HG03565 (cell line): ENCODE results near the gene SLC66A2.
"Not testable (repeated sequence)": the region's sequence is repeated elsewhere in the genome, so short reads cannot be mapped to it uniquely, and the experiment has no call there.

Experiments
- ATAC-seq: cut with Tn5 transposase; IDR thresholded peaks from one replicate; pipeline ENCODE4 v1.9.1; 2021; ENCODE audit warnings: mild to moderate bottlenecking, moderate library complexity; ENCODE audit not compliant: unreplicated experiment

The SLC66A2 gene

GRCh38 chr18:79951545-79952455, at the start of gene SLC66A2:
SLC66A2 (minus strand) TSS chr18:79951653; CDS start chr18:79950926, 727 bp downstream.
- peak; percentile 56 for ATAC-seq

DNA sequence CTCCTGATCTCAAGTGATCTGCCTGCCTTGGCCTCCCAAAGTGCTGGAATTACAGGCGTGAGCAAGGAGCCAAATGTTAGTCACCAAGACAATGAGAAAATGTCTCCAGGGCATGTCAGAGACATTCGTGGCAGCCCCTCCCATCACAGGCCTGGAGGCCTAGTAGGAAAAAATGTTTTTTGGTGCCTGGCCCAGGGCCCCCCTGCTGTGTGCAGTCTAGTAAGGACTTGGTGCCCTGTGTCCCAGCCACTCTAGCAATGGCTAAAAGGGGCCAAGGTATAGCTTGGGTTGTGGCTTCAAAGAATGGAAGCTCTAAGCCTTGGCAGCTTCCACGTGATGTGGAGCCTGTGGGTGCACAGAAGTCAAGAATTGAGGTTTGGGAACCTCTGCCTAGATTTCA, 49.4 kb upstream of the SLC66A2 start:
- ATAC-seq = no peak

- not testable (repeated sequence) for ATAC-seq
Observed at GRCh38 chr18:79999701-80000100, 48.2 kb upstream of the SLC66A2 start.

GRCh38 chr18:79991494-79991893, 40.0 kb upstream of the SLC66A2 start:
- no peak for ATAC-seq

DNA sequence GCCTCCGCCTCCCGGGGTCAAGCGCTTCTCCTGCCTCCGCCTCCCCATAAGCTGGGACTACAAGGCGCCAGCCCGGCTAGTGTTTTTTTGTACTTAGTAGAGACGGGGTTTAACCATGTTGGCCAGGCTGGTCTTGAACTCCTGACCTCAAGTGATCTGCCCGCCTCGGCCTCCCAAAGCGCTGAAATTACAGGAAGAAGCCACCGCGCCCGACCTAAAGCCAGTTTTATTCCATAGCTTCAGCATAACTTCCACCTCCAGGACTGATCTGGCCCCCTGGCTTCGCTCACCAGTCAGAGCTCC, 37.7 kb upstream of the SLC66A2 start:
- ATAC-seq = no peak

DNA sequence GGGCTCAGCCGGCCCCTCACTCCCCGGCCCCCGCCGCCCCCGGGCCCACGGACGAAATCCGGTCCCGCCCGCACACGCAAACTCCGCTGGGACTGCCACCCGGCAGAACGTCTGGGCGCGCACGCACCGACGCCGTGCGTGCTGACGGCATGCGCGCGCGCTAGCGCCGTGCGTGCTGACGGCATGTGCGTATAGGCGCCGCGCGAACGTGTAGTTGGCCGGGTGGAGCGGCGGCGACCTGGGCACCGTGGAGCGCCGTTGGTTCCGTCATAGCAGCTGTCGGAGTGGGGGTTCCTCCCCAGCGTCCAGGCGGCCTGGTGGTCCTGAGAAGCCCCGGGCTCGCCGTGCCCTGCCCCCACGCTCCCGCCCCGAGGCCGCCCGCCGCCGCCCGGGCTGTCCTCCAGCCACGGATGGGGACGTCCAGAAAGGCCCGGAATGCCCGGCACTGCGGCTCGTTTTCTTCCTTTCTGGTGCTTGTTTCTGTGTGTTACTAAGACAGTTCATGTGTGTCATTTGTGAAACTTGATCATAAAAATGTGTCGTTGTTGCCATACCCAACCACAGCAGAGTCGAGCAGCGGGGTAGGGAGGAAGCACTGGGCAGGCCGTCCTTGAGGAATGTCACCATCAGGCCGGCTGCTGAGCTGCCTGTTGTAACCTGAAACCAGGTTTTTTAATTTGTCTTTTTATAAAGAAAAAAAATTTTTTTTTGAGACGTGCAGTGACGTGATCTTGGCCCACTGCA, 37.2 kb upstream of the SLC66A2 start, which contains the start of gene TXNL4A:
TXNL4A (minus strand) TSS at position 113 of the 744 bp plus-strand sequence. CDS start 171 bp downstream, outside the sequence.
- ATAC-seq = peak; percentile 92

GRCh38 chr18:79988071-79988450, 36.6 kb upstream of the SLC66A2 start:
- ATAC-seq = peak; percentile 39

- ATAC-seq = no peak
Observed at GRCh38 chr18:79987566-79987965, 36.1 kb upstream of the SLC66A2 start.

DNA sequence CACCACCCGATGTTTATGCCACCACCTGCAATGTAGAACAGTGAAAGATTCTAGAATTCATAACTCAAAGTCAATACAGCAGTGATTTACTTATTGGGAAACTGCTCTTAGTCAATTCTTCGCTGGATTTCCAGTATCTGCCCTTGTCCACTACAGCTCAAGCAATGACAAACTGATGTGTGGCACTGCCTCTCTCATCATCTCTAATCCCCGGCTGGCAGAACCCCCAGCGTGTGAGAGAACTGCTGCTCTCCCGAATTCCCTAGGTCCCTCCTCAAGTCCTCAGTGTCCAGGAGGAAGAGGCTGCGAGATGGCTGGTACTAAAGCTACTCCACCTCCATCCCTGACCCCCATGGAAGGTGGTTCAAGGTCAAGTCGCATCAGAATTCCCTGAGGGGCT, 35.3 kb upstream of the SLC66A2 start:
- no peak for ATAC-seq

DNA sequence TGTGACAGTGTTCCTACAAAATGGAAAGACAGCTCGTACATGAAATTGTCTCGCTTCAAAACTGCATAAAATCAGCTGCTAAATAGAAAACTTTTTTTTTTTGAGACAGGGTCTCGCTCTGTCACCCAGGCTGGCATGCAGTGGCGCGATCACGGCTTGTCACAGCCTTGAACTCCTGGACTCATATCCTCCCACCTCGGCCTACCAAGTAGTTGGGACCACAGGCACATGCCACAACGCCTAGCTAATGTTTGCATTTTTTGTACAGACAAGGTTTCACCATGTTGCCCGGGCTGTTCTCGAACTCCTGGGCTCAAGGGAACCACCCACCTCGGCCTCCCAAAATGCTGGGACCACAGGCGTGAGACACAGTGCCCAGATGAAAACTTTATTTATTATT, 33.7 kb upstream of the SLC66A2 start:
- no peak for ATAC-seq

GRCh38 chr18:79983793-79984192, 32.3 kb upstream of the SLC66A2 start:
- no peak for ATAC-seq

DNA sequence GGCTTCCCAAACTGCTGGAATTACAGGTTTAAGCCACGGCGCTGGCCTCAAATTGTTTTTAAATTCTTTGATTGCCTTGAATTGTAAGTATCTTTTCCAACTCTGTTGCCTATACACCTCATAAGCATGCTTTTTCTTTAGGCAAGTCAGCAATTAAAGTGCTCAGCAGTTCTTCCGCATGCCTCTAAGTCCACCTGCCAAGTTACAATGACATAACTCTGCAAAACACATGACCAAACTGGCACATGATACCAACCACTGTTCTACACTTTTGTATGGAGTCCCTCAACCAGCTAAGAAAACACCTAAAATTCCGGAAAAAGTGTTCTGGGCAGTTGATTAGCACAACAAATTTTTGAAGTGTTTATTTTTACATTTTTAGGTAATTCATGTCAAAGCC, 31.8 kb upstream of the SLC66A2 start:
- ATAC-seq = no peak

DNA sequence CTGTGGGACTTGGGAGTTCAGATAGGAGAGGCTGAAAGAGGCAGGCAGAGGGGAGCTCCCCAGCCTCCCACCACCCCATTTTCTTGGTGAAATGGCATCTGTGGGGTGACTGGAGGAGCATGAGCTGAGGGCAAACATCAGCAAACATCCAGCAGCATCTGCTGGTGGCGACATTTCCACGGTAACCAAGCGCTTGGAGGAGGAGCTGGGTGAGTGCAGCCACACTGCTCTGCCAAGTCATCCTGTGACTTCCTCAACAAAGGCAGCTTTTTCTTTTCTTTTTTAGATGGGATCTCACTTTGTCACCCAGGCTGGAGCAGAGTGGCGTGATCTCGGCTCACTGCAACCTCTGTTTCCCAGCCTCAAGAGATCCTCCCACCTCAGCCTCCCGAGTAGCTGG, 31.3 kb upstream of the SLC66A2 start:
- no peak for ATAC-seq

DNA sequence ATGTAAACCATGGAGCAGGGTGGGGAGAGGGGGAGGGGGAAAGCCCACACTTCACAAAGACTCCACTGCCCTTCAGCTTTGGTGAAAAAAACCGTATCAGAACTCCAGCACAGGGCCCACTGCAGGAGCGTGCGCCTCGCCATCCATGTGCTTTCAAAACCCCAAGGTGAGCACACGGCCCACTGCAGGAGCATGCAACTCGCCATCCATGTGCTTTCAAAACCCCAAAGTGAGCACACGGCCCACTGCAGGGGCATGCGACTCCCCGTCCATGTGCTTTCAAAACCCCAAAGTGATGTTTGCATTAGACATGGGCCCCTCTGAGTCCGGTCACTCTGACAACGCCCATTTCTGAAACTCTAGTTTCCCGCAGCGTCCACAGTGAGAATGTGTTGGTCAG, 29.1 kb upstream of the SLC66A2 start:
- no peak for ATAC-seq

GRCh38 chr18:79979843-79980242, 28.4 kb upstream of the SLC66A2 start:
- no peak for ATAC-seq

- no peak for ATAC-seq
Observed at GRCh38 chr18:79975985-79976680, 24.7 kb upstream of the SLC66A2 start.

DNA sequence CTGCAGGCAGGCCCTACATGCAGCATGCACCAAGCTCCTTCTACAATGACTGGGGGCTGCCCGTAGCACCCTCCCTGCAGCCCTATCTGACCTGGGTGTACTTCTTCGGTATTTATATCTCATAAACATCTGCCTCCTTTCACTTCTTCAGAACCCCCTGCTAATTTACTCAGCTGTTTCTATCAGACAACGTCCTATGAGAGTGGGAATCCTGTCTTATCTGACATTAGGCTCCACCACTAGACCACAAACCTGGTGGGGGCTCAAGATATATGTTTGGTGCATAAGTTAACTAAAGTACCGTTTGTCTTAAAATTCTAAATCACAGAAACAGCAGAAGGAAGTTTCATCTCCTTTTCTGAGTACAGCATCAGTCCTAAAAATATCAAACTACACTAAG, 23.6 kb upstream of the SLC66A2 start:
- no peak for ATAC-seq

DNA sequence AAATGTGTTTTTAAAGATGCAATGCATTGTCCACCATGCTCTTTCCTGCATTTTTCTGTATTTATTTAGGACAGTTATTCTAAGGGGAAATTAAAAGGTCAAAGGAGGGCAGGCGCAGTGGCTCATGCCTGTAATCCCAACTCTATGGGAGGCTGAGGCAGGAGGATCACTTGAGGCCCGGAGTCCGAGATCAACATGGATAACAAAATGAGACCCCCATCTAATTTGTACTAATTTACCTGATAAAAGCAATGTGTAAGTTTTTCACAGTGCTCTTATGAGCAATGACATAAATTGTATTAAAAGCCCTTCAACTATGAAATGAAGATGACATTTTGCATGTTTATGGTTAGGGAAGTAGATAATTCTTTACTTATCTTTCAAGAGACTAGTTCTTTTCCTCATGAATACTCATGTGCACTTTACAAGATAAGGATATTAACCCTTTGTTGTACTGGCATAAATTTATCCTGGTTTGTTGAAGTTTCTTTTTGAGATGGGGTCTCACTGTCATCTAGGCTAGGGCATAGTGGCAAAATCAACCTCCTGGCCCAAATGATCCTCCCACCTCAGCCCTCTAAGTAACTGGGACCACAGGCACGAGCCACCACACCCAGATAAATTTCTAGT, 22.7 kb upstream of the SLC66A2 start:
- ATAC-seq = no peak

- no peak for ATAC-seq
Observed at GRCh38 chr18:79973517-79973916, 22.1 kb upstream of the SLC66A2 start.

DNA sequence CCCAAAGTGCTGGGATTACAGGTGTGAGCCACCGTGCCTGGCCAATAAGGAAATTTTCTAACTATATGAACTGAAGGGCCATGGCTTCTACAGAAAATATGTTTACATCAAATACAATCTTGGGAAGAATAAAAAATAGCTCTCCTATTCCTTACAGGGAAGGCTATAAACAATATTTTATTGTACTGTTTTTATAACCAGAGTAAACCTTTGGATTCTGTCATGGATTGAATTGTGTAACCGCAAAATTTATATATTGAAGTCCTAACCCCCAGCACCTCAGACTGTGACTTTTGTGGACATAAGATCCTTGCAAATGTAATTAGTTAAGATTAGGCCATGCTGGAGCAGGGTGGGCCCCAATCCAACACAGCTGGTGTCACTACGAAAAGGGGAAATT, 21.3 kb upstream of the SLC66A2 start:
- no peak for ATAC-seq

GRCh38 chr18:79971986-79972385, 20.5 kb upstream of the SLC66A2 start:
- no peak for ATAC-seq
